Mammary epithelial cell (primary cell): ENCODE measurements around the gene HIVEP1.

Source experiments
- CTCF ChIP-seq, 2 donors: IDR thresholded peaks in 1 of 2; conservative IDR thresholded peaks in 1 of 2; 2 replicates each; pipeline ENCODE4 v1.5.1; 2011 to 2012; ENCODE audit warnings: inconsistent platforms in 2 of 2, low read length in 2 of 2, mild to moderate bottlenecking in 2 of 2, control low read depth in 1 of 2, low read depth in 1 of 2; ENCODE audit not compliant: insufficient read depth in 1 of 2; ENCODE audit errors: extremely low read depth in 1 of 2
- EZH2 ChIP-seq: IDR thresholded peaks from 2 replicates; pipeline ENCODE4 v1.6.1; 2012; ENCODE audit warnings: low read length, inconsistent platforms, borderline replicate concordance

- no peak for TF ChIP-seq CTCF (conservative IDR thresholded peaks at IDR 0.05 in 1 of 2, IDR thresholded peaks at IDR 0.05 in 1 of 2; ENCODE audit: extremely low read depth in 1 of 2, insufficient read depth in 1 of 2, low read depth in 1 of 2, low read length in 2 of 2)
- TF ChIP-seq EZH2 = no peak
Measured at GRCh38 chr6:12030993-12031550, 19.0 kb downstream of the HIVEP1 start.
